GM10266 (cell line): ENCODE results near the gene SAT1.

Experiments
- DNase-seq: peaks from one replicate; pipeline ENCODE4 v3.0.0; 2012; ENCODE audit errors: extremely low spot score
- CTCF ChIP-seq: IDR thresholded peaks from 2 replicates; pipeline ENCODE4 v1.5.1; 2012; ENCODE audit warnings: mild to moderate bottlenecking, low read depth; ENCODE audit not compliant: control insufficient read depth, insufficient read depth; ENCODE audit errors: missing control alignments

Gene SAT1

DNA sequence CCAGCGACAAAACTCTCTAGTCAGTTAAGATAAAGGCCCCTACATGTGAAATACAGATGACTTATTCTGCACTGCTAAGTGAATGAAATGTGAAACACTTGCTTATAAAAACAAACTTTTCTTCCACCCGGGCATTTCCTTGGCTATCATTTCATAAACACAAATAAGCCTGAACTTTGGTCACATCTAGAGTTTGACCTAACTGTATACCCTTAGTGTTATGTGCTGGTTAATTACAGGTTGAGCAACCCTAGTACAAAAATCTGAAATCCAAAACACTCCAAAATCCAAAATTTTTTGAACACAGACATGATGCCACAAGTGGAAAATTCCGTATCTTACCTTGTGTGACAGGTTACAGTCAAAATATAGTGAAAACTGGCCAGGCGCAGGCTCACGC is 45.9 kb downstream of the SAT1 start:
- no peak for TF ChIP-seq CTCF
- DNase-seq, result no peak

DNA sequence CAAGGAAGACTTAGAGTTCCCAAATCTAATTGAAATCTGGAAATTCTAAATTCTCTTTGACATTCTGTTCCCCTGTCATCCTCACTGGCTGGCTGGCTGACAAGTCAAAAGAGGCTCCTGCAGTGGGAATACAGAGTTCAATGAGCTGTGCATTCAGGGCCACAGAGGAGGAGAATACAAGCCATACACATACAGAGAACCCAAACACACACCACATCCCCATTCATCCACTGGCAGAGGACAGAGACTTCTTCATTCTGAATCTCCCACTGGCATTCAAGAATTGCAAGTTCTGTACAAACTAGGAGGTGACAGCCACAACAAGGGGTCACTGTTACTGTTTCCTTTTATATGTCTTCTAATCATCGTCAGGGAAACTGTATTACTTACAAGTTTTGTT is 49.7 kb downstream of the SAT1 start:
- DNase-seq, result no peak
- no peak for TF ChIP-seq CTCF
